Measurements from ENCODE around the gene LEPR.

The LEPR gene

DNA sequence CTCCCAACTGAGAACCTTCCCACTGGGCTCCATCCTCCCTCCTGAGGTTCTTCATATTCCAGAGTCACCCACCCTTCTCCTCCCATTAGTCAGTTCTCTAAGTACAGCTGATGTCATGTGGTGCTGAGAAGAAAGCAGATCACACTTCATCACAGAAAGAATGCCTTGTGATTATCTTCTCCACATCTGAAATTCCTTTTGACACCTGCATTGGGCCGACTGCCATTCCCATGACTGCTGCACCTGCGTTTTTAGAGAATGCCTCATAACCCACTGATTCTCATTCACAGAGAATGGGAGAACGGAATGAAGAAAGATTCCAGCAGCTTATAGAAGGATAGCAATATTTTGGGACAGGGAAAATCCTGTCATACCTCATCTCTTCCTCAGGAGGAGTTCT is 14.3 kb downstream of the LEPR start:
- Histone ChIP-seq H3K36me3 (peaks cover 16% of the 10 kb centered on the region), H3K27me3 (ENCODE audit: insufficient read depth, low read depth, severe bottlenecking) (no peaks in the 10 kb centered on the region), H3K27ac (no peak overlapping the region), H3K9me3 (ENCODE audit: severe bottlenecking) (no peaks in the 10 kb centered on the region), H3K4me3 (ENCODE audit: low read depth, low read length) (no peak overlapping the region)
- TF ChIP-seq, protein P1, sequence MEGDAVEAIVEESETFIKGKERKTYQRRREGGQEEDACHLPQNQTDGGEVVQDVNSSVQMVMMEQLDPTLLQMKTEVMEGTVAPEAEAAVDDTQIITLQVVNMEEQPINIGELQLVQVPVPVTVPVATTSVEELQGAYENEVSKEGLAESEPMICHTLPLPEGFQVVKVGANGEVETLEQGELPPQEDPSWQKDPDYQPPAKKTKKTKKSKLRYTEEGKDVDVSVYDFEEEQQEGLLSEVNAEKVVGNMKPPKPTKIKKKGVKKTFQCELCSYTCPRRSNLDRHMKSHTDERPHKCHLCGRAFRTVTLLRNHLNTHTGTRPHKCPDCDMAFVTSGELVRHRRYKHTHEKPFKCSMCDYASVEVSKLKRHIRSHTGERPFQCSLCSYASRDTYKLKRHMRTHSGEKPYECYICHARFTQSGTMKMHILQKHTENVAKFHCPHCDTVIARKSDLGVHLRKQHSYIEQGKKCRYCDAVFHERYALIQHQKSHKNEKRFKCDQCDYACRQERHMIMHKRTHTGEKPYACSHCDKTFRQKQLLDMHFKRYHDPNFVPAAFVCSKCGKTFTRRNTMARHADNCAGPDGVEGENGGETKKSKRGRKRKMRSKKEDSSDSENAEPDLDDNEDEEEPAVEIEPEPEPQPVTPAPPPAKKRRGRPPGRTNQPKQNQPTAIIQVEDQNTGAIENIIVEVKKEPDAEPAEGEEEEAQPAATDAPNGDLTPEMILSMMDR (IDR thresholded peaks at IDR 0.05; ENCODE audit: low read depth, low read length): no peak
- DNase-seq: no peak

DNA sequence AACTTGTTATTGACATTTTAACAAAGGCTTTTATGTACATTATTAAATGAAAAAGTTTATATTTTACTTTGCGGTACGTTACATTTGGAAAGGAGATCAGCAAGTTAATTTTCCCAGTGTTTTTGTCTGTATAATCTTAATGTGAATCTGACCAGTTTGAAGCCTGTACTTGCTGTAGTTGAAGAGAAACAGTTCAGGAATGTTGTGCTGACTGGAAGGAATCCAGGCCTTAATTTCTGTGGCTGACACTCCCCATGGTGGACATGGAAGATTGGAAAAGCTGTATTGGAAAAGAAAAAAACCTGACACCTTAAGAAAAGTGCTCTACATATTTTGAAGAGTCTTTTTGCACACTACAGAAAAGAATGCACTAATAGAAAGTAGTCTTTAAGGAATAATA is 15.5 kb downstream of the LEPR start:
- TF ChIP-seq, protein P1 (IDR thresholded peaks at IDR 0.05; ENCODE audit: low read depth, low read length): no peak
- Histone ChIP-seq H3K27ac (no peak overlapping the region), H3K9me3 (ENCODE audit: severe bottlenecking) (no peaks in the 10 kb centered on the region), H3K36me3 (peaks cover 9% of the 10 kb centered on the region), H3K4me3 (ENCODE audit: low read depth, low read length) (no peak overlapping the region), H3K27me3 (ENCODE audit: insufficient read depth, low read depth, severe bottlenecking) (no peaks in the 10 kb centered on the region)
- no peak for DNase-seq

DNA sequence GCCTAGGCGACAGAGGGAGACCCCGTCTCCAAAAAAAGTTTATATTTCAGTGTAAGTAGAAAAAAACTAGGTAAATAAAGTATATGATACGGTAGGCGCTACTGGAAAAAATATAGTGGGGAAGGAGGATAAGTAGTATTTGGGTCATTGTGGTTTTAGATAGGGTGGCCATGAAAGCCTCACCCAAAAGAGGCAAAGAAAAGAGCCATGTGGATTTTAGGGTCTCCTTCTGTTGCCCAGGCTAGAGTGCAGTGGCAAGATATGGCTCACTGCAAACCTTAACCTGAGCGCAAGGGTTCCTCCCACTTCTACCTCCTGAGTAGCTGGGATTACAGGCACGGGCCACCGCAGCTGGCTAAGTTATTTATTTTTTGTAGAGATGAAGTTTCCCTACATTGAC is 17.1 kb downstream of the LEPR start:
- Histone ChIP-seq H3K4me3 (ENCODE audit: low read depth, low read length) (no peak overlapping the region), H3K36me3 (peaks cover 3% of the 10 kb centered on the region; the same call in 1 of the 2 replicates), H3K27me3 (ENCODE audit: insufficient read depth, low read depth, severe bottlenecking) (no peaks in the 10 kb centered on the region), H3K9me3 (ENCODE audit: severe bottlenecking) (no peaks in the 10 kb centered on the region), H3K27ac (no peak overlapping the region)
- TF ChIP-seq, protein P1 (IDR thresholded peaks at IDR 0.05; ENCODE audit: low read depth, low read length): no peak
- DNase-seq: no peak

DNA sequence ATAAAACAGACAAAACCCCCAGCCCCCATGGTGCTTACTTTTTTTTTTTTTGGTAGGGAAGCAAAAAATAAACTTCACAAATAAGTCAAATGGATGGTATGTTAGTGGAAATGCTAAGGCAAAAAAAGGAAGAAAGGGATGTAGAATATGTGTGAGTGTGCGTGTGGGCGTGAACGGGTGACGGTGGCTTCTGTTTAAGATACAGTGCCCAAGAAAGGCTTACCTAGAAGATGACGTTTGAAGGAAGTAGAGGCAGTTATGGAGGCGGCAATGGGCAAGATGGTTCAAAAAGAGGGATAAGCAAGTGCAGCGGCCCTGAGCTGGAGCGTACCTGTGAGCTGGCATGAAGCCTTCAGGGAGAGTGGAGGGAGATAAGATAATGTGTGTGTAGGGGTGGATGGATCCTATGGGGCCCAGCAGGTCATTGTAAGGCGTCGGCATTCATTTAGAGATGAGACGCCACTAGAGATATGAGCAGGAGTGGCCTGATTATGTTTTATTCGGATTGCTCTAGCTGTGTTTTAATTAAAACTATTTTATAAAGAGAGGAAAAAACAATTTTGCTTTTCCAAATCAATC is 19.9 kb downstream of the LEPR start:
- TF ChIP-seq, protein P1 (IDR thresholded peaks at IDR 0.05; ENCODE audit: low read depth, low read length): no peak
- Histone ChIP-seq H3K9me3 (ENCODE audit: severe bottlenecking) (no peaks in the 10 kb centered on the region), H3K27me3 (ENCODE audit: insufficient read depth, low read depth, severe bottlenecking) (no peaks in the 10 kb centered on the region), H3K36me3 (no peaks in the 10 kb centered on the region), H3K4me3 (ENCODE audit: low read depth, low read length) (no peak overlapping the region), H3K27ac (no peak overlapping the region)
- DNase-seq: no peak

DNA sequence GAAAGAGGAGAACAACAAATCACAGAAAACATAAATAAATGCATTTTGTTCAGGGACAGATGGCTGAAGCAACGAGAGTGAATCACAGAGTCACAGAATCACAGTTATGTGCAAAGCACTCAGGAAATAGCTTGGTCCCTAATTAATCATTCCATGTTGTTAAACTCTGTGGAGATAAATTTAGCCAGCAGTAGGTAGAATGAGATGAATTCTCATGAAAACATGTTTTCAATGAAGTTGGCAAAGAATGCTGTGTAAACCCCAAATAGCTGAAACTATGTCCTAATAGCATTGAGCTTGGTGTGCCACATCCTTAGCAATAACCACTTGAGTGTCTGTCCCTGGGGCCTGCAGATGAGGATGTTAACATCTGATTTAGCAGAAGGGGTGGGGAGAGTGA is 20.4 kb downstream of the LEPR start:
- H3K27ac ChIP-seq: no peak overlapping the region
- DNase-seq: no peak
- no peaks in the 10 kb centered on the region for H3K27me3 ChIP-seq (ENCODE audit: insufficient read depth, low read depth, severe bottlenecking)
- no peaks in the 10 kb centered on the region for H3K9me3 ChIP-seq (ENCODE audit: severe bottlenecking)
- TF ChIP-seq, protein P1 (IDR thresholded peaks at IDR 0.05; ENCODE audit: low read depth, low read length): no peak
- no peak overlapping the region for H3K4me3 ChIP-seq (ENCODE audit: low read depth, low read length)
- no peaks in the 10 kb centered on the region for H3K36me3 ChIP-seq

DNA sequence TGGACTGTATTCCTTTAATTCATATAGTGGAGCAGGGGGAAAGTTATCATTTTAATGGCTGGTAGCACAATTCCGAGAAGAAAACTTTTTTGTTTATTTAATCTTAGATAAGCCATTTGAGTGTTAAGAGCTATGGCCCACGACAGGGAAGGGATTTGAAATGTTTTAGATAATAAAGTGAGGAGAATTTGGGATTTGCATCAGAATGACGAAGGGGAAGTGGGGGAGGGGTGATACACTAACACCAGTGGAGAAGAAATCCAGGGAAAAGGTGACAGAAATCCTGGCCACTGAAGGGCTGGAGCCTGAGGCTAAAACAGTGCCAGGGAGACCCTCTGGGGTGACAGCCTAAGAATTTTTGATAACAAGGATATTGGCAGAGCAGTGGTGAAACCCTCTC is 21.0 kb downstream of the LEPR start:
- Histone ChIP-seq H3K27ac (no peak overlapping the region), H3K9me3 (ENCODE audit: severe bottlenecking) (no peaks in the 10 kb centered on the region), H3K4me3 (ENCODE audit: low read depth, low read length) (no peak overlapping the region), H3K27me3 (ENCODE audit: insufficient read depth, low read depth, severe bottlenecking) (no peaks in the 10 kb centered on the region), H3K36me3 (no peaks in the 10 kb centered on the region)
- no peak for DNase-seq
- TF ChIP-seq, protein P1 (IDR thresholded peaks at IDR 0.05; ENCODE audit: low read depth, low read length): no peak
